A549 (cell line): Measurements from ENCODE around the gene PIEZO2. TPM values are rescaled to one million over a fixed set of nuclear protein-coding genes. Genes with fewer than 3 reads are reported as not detected.

Experiments
- ATAC-seq, 2 experiments: fragments of 200-7000 bp in 1 of 2; fragments of >200 bp in 1 of 2; cut with Nextera tagmentation in 1 of 2; cut with Tn5 transposase in 1 of 2; 3 replicates each; pipeline versions ENCODE4 v1.8.0 to v1.9.1; 2018 to 2020; ENCODE audit warnings: mild to moderate bottlenecking in 1 of 2, moderate library complexity in 1 of 2
- CTCF ChIA-PET: fragments of 300-600 bp; sonication (Branson Sonifier 250); formaldehyde crosslinking; extraction: SDS; loops from one replicate; lab custom pipeline; 2021; ENCODE audit warnings: antibody characterized with exemption, inconsistent platforms; lab: Yijun Ruan, JAX
- POLR2A ChIA-PET: fragments of 350-600 bp; formaldehyde crosslinking; extraction: SDS; loops from one replicate; lab custom pipeline; 2021; ENCODE audit warnings: antibody characterized with exemption, inconsistent platforms; lab: Yijun Ruan, JAX
- DNase-seq, 2 experiments: peaks; one replicate each; pipeline versions ENCODE4 v3.0.0 to v3.0.0-alpha.2; 2011 to 2016; ENCODE audit warnings: low read depth in 1 of 2, low spot score in 1 of 2
- FAIRE-seq: peaks from 2 replicates; lab custom pipeline; 2011; peaks lifted over from hg19 to GRCh38; lab: Jason Lieb, UNC
- H3K27ac ChIP-seq, 2 experiments: fragments of >200 bp; sonication (Bioruptor Twin); formaldehyde crosslinking; 3 replicates each; pipeline ENCODE4 v1.5.1; 2016 to 2017
- H3K4me1 ChIP-seq: fragments of >200 bp; sonication (Bioruptor Twin); formaldehyde crosslinking; 3 replicates; pipeline ENCODE4 v1.6.1; 2016
- H3K4me2 ChIP-seq: fragments of >200 bp; sonication (Bioruptor Twin); formaldehyde crosslinking; 3 replicates; pipeline ENCODE4 v1.6.1; 2016
- H3K4me3 ChIP-seq: fragments of >200 bp; sonication (Bioruptor Twin); formaldehyde crosslinking; 3 replicates; pipeline ENCODE4 v1.5.1; 2016
- H3K9me3 ChIP-seq: fragments of >200 bp; sonication (Bioruptor Twin); formaldehyde crosslinking; 3 replicates; pipeline ENCODE4 v1.6.1; 2016
- ATOH8 ChIP-seq: fragments of 250-450 bp; sonication (Bioruptor Pico); IDR thresholded peaks from 2 replicates; pipeline ENCODE4 v1.5.0; 2020; ENCODE audit warnings: low read depth, mild to moderate bottlenecking, moderate library complexity
- BHLHE40 ChIP-seq: IDR thresholded peaks from 2 replicates; pipeline ENCODE4 v1.6.1; 2012; ENCODE audit warnings: low read depth, low read length, inconsistent platforms
- CBX8 ChIP-seq: fragments of 200-600 bp; sonication (generic); IDR thresholded peaks from 2 replicates; pipeline ENCODE4 v1.6.1; 2016
- CEBPB ChIP-seq, 2 experiments: fragments of >200 bp in 1 of 2; sonication (Bioruptor Twin) in 1 of 2; formaldehyde crosslinking in 1 of 2; IDR thresholded peaks; 2 replicates each; pipeline ENCODE4 v1.6.1; 2012 to 2016
- E2F6 ChIP-seq: IDR thresholded peaks from 2 replicates; pipeline ENCODE4 v1.6.1; 2012; ENCODE audit warnings: low read depth, borderline replicate concordance
- EHF ChIP-seq: fragments of 250-450 bp; sonication (Bioruptor Pico); IDR thresholded peaks from 2 replicates; pipeline ENCODE4 v1.5.0; 2020; ENCODE audit warnings: mild to moderate bottlenecking
- EHMT2 ChIP-seq: fragments of 200-600 bp; sonication (generic); IDR thresholded peaks from 2 replicates; pipeline ENCODE4 v1.6.1; 2016; ENCODE audit warnings: antibody characterized with exemption, low read depth, mild to moderate bottlenecking, moderate library complexity
- EP300 ChIP-seq, 2 experiments: fragments of >200 bp; sonication (Bioruptor Twin); formaldehyde crosslinking; IDR thresholded peaks; 2 replicates in 1 of 2; 3 replicates in 1 of 2; pipeline ENCODE4 v1.6.1; 2016 to 2017
- ESRRA ChIP-seq: fragments of 150-350 bp; IDR thresholded peaks from 2 replicates; pipeline ENCODE4 v1.6.1; 2014; ENCODE audit warnings: mild to moderate bottlenecking, low read length, borderline replicate concordance
- FOSB ChIP-seq: fragments of 250-450 bp; sonication (Bioruptor Pico); IDR thresholded peaks from 2 replicates; pipeline ENCODE4 v1.5.0; 2020; ENCODE audit warnings: mild to moderate bottlenecking, moderate library complexity
- FOSL2 ChIP-seq, 2 experiments: fragments of 450-650 bp in 1 of 2; fragments of >200 bp in 1 of 2; sonication (Bioruptor Twin) in 1 of 2; formaldehyde crosslinking; IDR thresholded peaks; 2 replicates each; pipeline versions ENCODE4 v1.5.0 to v1.6.1; 2016 to 2020; ENCODE audit warnings: mild to moderate bottlenecking in 1 of 2, moderate library complexity in 1 of 2
- GATA3 ChIP-seq: IDR thresholded peaks from 2 replicates; pipeline ENCODE4 v1.6.1; 2012; ENCODE audit warnings: borderline replicate concordance
- HDAC2 ChIP-seq: fragments of 200-600 bp; sonication (generic); IDR thresholded peaks from 2 replicates; pipeline ENCODE4 v1.6.1; 2016
- HES2 ChIP-seq: fragments of >200 bp; sonication (Bioruptor Twin); formaldehyde crosslinking; IDR thresholded peaks from 2 replicates; pipeline ENCODE4 v1.6.1; 2016
- HEYL ChIP-seq: fragments of 250-450 bp; sonication (Bioruptor Pico); IDR thresholded peaks from 2 replicates; pipeline ENCODE4 v1.8.0; 2021; ENCODE audit warnings: mild to moderate bottlenecking, moderate library complexity
- JUN ChIP-seq, 2 experiments: fragments of >200 bp; sonication (Bioruptor Twin); formaldehyde crosslinking; IDR thresholded peaks; 2 replicates in 1 of 2; 3 replicates in 1 of 2; pipeline ENCODE4 v1.6.1; 2016 to 2017
- JUNB ChIP-seq: fragments of >200 bp; sonication (Bioruptor Twin); formaldehyde crosslinking; IDR thresholded peaks from 2 replicates; pipeline ENCODE4 v1.6.1; 2016
- KDM5A ChIP-seq: fragments of 200-600 bp; sonication (generic); IDR thresholded peaks from 2 replicates; pipeline ENCODE4 v1.6.1; 2016; ENCODE audit warnings: antibody characterized with exemption, mild to moderate bottlenecking
- MYC ChIP-seq: IDR thresholded peaks from 2 replicates; pipeline ENCODE4 v1.6.1; 2012; ENCODE audit warnings: mild to moderate bottlenecking, inconsistent platforms, low read length, improper control_type of control experiment, borderline replicate concordance
- NPAS2 ChIP-seq: fragments of 250-450 bp; sonication (Bioruptor Pico); IDR thresholded peaks from 2 replicates; pipeline ENCODE4 v1.8.0; 2022; ENCODE audit warnings: mild to moderate bottlenecking, moderate library complexity, borderline replicate concordance
- POLR2A ChIP-seq: IDR thresholded peaks from 2 replicates; pipeline ENCODE4 v1.6.1; 2012; ENCODE audit warnings: mild to moderate bottlenecking, low read length
- RFX5 ChIP-seq: fragments of 450-650 bp; IDR thresholded peaks from 2 replicates; pipeline ENCODE4 v1.7.1; 2014; ENCODE audit warnings: antibody characterized with exemption, mild to moderate bottlenecking, moderate library complexity
- SMC3 ChIP-seq: fragments of >200 bp; sonication (Bioruptor Twin); formaldehyde crosslinking; IDR thresholded peaks from 3 replicates; pipeline ENCODE4 v1.6.1; 2018; ENCODE audit warnings: inconsistent platforms
- SREBF2 ChIP-seq: fragments of 450-650 bp; IDR thresholded peaks from 2 replicates; pipeline ENCODE4 v1.6.1; 2014; ENCODE audit warnings: mild to moderate bottlenecking, moderate library complexity
- TFCP2L1 ChIP-seq: fragments of 250-450 bp; sonication (Bioruptor Pico); IDR thresholded peaks from 2 replicates; pipeline ENCODE4 v1.5.0; 2021; ENCODE audit warnings: mild to moderate bottlenecking
- USF2 ChIP-seq: fragments of 450-650 bp; IDR thresholded peaks from 2 replicates; pipeline ENCODE4 v1.6.1; 2014; ENCODE audit warnings: antibody characterized with exemption
- WGBS: methylation state at CpG from one replicate; pipeline ENCODE4 v1.1.6; 2017; ENCODE audit errors: missing lambda C conversion rate; 5-methylcytosine and 5-hydroxymethylcytosine counted together
- polyA plus RNA-seq, 4 experiments: library from polyadenylated mRNA; depleted of rRNA in 3 of 4; stranded (reverse); fragments of >200 nt; fragmentation: RNase III in 1 of 4; extraction: RNeasy Plus Mini Kit Qiagen cat#74134 plus additional on column Dnase treatment in 1 of 4; gene quantifications; 2 replicates in 3 of 4; 3 replicates in 1 of 4; pipeline ENCODE4 v1.2.3, GENCODE V29; 2011 to 2017
- TF ChIP-seq, protein P1 (sequence below): fragments of >200 bp; sonication (Bioruptor Twin); formaldehyde crosslinking; IDR thresholded peaks from 3 replicates; pipeline ENCODE4 v1.6.1; 2016
- TF ChIP-seq, protein P2 (sequence below): IDR thresholded peaks from 2 replicates; pipeline ENCODE4 v1.6.1; 2012

PIEZO2 gene
- polyA plus RNA-seq, 2 of the 4 experiments (the other 2 are of a cell fraction) = 0.80 to 1.6 TPM

GRCh38 chr18:10679557-10680270, 469.7 kb downstream of the PIEZO2 start:
- ChIA-PET CTCF (no interaction called here), POLR2A (no interaction called here)
- TF ChIP-seq JUNB (no peak), SMC3 (no peak), E2F6 (no peak), RFX5 (no peak), ATOH8 (CRISPR knock-in tag) (no peak), EP300 (IDR thresholded peaks at IDR 0.05) (no peak), EHF (CRISPR knock-in tag) (no peak), BHLHE40 (no peak), POLR2A (no peak), NPAS2 (CRISPR knock-in tag) (no peak), HDAC2 (no peak), JUN (IDR thresholded peaks at IDR 0.05) (no peak), SREBF2 (no peak), MYC (no peak), KDM5A (no peak)
- TF ChIP-seq, protein P1, sequence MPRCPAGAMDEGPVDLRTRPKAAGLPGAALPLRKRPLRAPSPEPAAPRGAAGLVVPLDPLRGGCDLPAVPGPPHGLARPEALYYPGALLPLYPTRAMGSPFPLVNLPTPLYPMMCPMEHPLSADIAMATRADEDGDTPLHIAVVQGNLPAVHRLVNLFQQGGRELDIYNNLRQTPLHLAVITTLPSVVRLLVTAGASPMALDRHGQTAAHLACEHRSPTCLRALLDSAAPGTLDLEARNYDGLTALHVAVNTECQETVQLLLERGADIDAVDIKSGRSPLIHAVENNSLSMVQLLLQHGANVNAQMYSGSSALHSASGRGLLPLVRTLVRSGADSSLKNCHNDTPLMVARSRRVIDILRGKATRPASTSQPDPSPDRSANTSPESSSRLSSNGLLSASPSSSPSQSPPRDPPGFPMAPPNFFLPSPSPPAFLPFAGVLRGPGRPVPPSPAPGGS = no peak
- TF ChIP-seq, protein P2, sequence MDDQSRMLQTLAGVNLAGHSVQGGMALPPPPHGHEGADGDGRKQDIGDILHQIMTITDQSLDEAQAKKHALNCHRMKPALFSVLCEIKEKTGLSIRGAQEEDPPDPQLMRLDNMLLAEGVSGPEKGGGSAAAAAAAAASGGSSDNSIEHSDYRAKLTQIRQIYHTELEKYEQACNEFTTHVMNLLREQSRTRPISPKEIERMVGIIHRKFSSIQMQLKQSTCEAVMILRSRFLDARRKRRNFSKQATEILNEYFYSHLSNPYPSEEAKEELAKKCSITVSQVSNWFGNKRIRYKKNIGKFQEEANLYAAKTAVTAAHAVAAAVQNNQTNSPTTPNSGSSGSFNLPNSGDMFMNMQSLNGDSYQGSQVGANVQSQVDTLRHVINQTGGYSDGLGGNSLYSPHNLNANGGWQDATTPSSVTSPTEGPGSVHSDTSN = no peak
- no peak for DNase-seq
- WGBS = 7% methylated on average over 3 of the region's 3 CpGs
- Histone ChIP-seq H3K9me3 (no peaks in the 10 kb centered on the region), H3K27ac (no peak overlapping the region), H3K4me3 (no peak overlapping the region), H3K4me2 (no peak overlapping the region), H3K4me1 (no peaks in the 10 kb centered on the region)
- FAIRE-seq = no peak
- no peak for ATAC-seq

DNA sequence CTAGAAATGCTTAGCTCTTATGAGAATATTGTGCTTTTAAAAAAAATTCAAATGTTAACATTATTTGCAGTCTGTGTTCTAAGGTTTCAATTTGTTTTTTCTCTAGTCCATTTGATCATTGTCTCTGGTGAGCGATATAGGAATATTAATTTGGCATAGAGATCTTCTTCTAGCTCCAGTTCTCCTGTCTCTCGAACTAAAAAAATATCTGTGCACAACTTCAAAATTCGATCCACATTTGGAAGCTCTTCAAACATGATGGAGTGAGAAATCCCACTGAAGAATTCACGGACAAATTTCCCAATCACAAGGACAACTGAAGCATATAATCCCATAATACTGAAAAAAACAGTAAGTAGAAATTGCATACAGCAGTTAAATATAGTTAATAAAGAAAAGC, 477.9 kb downstream of the PIEZO2 start:
- TF ChIP-seq EHF (CRISPR knock-in tag) (no peak), EHMT2 (no peak), ESRRA (no peak), FOSL2 (IDR thresholded peaks at IDR 0.05) (no peak), FOSL2 (CRISPR knock-in tag; IDR thresholded peaks at IDR 0.05) (no peak), USF2 (no peak), HES2 (no peak), HEYL (CRISPR knock-in tag) (no peak), GATA3 (no peak), FOSB (CRISPR knock-in tag) (no peak), CBX8 (no peak), HDAC2 (no peak), CEBPB (IDR thresholded peaks at IDR 0.05) (no peak), SMC3 (no peak), BHLHE40 (no peak), TFCP2L1 (no peak)
- TF ChIP-seq, protein P2 = no peak
- TF ChIP-seq, protein P1 = no peak

More for the DNA sequence above, 477.9 kb downstream of the PIEZO2 start:
- H3K4me1 ChIP-seq = no peaks in the 10 kb centered on the region
- FAIRE-seq (no peak), DNase-seq (no peak), ATAC-seq (no peak)
- ChIA-PET CTCF (no interaction called here), POLR2A (no interaction called here)
- H3K27ac ChIP-seq = no peak overlapping the region
- H3K4me2 ChIP-seq = no peak overlapping the region
- no peaks in the 10 kb centered on the region for H3K9me3 ChIP-seq
- WGBS = 19% methylated on average over 4 of the region's 4 CpGs
- no peak overlapping the region for H3K4me3 ChIP-seq
